ENCODE data around the gene PCCA. TPM values are rescaled to one million over a fixed set of nuclear protein-coding genes. Genes with fewer than 3 reads are reported as not detected.

Gene PCCA
- total RNA-seq, 4 donors from 2014 or later, result 21.2 to 40.9 (median 31.6) TPM

GRCh38 chr13:100176801-100177400 lies 88.0 kb downstream of the PCCA start:
- Histone ChIP-seq H3K4me1 (no peaks in the 10 kb centered on the region), H3K27me3 (no peaks in the 10 kb centered on the region), H3K9me3 (no peaks in the 10 kb centered on the region), H3K36me3 (no peaks in the 10 kb centered on the region), H3K27ac (no peak overlapping the region), H3K4me3 (no peak overlapping the region)
- no peak for DNase-seq (ENCODE audit: low spot score in 2 of 2)
- TF ChIP-seq POLR2AphosphoS5 (IDR thresholded peaks at IDR 0.05) (no peak), CTCF (IDR thresholded peaks at IDR 0.05) (no peak), EP300 (IDR thresholded peaks at IDR 0.05) (no peak), POLR2A (IDR thresholded peaks at IDR 0.05) (no peak)
- WGBS, result 66% methylated on average over 2 of the region's 2 CpGs

- no peak overlapping the region for H3K4me3 ChIP-seq
- DNase-seq (ENCODE audit: low spot score in 2 of 2), result no peak
- TF ChIP-seq CTCF (IDR thresholded peaks at IDR 0.05), result no peak
- TF ChIP-seq POLR2A (IDR thresholded peaks at IDR 0.05), result no peak
- TF ChIP-seq POLR2AphosphoS5 (IDR thresholded peaks at IDR 0.05), result no peak
- no peak for TF ChIP-seq EP300 (IDR thresholded peaks at IDR 0.05)
- H3K4me1 ChIP-seq, result no peaks in the 10 kb centered on the region
- no peaks in the 10 kb centered on the region for H3K27me3 ChIP-seq
- WGBS, result 94% methylated on average over 2 of the region's 2 CpGs
- H3K36me3 ChIP-seq, result no peaks in the 10 kb centered on the region
- no peak overlapping the region for H3K27ac ChIP-seq
- no peaks in the 10 kb centered on the region for H3K9me3 ChIP-seq
These were observed 89.4 kb downstream of the PCCA start for GRCh38 chr13:100178309-100178708.

GRCh38 chr13:100179276-100179675 lies 90.4 kb downstream of the PCCA start:
- no peaks in the 10 kb centered on the region for H3K9me3 ChIP-seq
- no peaks in the 10 kb centered on the region for H3K27me3 ChIP-seq
- H3K4me1 ChIP-seq, result no peaks in the 10 kb centered on the region
- H3K4me3 ChIP-seq, result no peak overlapping the region
- H3K36me3 ChIP-seq, result no peaks in the 10 kb centered on the region
- TF ChIP-seq EP300 (IDR thresholded peaks at IDR 0.05), result no peak
- TF ChIP-seq POLR2AphosphoS5 (IDR thresholded peaks at IDR 0.05), result no peak
- no peak for TF ChIP-seq CTCF (IDR thresholded peaks at IDR 0.05)
- no peak for TF ChIP-seq POLR2A (IDR thresholded peaks at IDR 0.05)
- H3K27ac ChIP-seq, result no peak overlapping the region
- WGBS, result 91% methylated on average over 3 of the region's 3 CpGs
- DNase-seq (ENCODE audit: low spot score in 2 of 2), result no peak

GRCh38 chr13:100182900-100183490 lies 94.1 kb downstream of the PCCA start:
- DNase-seq (ENCODE audit: low spot score in 2 of 2), result no peak
- Histone ChIP-seq H3K27ac (no peak overlapping the region), H3K27me3 (no peaks in the 10 kb centered on the region), H3K4me3 (no peak overlapping the region), H3K9me3 (no peaks in the 10 kb centered on the region), H3K4me1 (no peaks in the 10 kb centered on the region), H3K36me3 (no peaks in the 10 kb centered on the region)
- TF ChIP-seq CTCF (IDR thresholded peaks at IDR 0.05) (no peak), POLR2AphosphoS5 (IDR thresholded peaks at IDR 0.05) (no peak)
- 78% methylated on average over 4 of the region's 4 CpGs for WGBS

GRCh38 chr13:100184095-100184494 lies 95.2 kb downstream of the PCCA start:
- TF ChIP-seq POLR2A (IDR thresholded peaks at IDR 0.05) (no peak), EP300 (IDR thresholded peaks at IDR 0.05) (no peak), CTCF (IDR thresholded peaks at IDR 0.05) (no peak), POLR2AphosphoS5 (IDR thresholded peaks at IDR 0.05) (no peak)
- 61% methylated on average over 3 of the region's 3 CpGs for WGBS
- H3K4me1 ChIP-seq, result no peaks in the 10 kb centered on the region
- no peaks in the 10 kb centered on the region for H3K27me3 ChIP-seq
- H3K4me3 ChIP-seq, result no peak overlapping the region
- DNase-seq (ENCODE audit: low spot score in 2 of 2), result no peak
- H3K36me3 ChIP-seq, result no peaks in the 10 kb centered on the region
- no peak overlapping the region for H3K27ac ChIP-seq
- H3K9me3 ChIP-seq, result no peaks in the 10 kb centered on the region

Data from suprapubic skin (tissue), 4 donors.